Smooth muscle cell of the brain vasculature (primary cell): ENCODE measurements around the gene CDH23.

Experiments
- DNase-seq: peaks from one replicate; pipeline ENCODE4 v3.0.0-alpha.2; 2012; ENCODE audit warnings: low read depth, low spot score

CDH23 gene

DNA sequence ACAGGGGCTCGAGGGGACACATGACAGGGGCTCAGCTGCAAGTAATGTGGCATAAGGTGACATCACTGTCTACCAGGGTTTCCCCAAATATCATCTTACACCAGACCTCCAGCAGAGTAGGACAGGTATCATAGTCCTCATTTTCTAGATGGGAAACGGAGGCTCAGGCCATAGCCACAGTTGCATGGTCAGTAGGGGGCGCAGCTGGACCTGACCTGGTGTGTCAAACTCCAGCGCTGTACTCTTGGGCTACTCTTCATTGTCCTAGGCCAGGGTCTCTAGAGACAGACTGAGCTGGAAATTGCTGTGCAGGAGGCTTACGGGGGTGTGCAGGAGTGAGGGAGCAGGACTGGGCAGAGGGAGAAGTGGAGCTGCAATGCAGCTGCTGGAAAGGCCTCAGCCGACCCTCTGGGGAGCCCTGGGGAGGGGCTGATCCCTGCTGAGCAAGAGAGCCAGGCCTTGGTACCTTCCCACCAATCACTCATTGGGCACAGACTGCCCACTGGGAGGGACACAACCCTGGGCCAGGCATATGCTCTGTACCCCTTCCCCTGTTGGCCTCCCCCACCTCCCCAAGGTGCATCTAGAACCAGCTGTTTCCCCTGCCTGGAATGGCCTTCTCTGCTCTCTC is 89.9 kb downstream of the CDH23 start:
- no peak for DNase-seq

DNA sequence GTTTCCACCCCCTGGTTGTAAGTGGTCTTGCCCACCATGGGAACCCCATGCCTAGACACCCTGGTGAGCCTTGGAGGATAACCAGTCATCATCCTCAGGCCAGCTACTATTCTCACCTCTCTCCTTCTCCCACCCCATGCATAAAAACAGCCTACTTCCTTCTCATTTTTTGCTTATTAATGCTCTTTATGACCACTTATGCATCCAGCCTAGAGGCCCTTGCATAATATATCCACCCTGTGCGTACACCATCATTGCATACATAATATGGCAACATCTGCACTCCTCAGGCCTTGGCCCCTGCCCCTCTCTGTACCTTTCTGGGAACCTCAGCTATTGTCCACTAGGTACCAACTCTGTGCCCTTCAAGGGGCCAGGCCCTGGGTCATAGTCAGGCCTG is 91.0 kb downstream of the CDH23 start:
- no peak for DNase-seq

DNA sequence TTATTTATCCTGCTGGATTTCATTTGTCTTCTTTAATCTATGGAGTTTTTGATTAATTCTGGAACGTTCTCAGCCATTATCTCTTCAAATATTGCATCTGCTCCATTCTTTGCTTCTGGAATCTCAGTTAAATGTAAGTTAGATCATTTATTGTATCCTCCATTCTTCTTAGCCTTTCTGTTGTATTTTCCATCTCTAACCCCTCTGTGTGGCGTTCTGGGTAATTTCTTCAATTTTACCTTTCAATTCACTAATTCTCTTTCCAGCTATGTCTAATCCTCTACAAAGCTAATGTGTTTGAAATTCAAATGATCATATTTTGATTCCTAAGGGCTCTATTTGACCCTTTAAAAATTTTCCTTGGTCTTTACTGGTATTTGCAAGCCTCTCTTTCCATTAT is 92.4 kb downstream of the CDH23 start:
- no peak for DNase-seq

DNA sequence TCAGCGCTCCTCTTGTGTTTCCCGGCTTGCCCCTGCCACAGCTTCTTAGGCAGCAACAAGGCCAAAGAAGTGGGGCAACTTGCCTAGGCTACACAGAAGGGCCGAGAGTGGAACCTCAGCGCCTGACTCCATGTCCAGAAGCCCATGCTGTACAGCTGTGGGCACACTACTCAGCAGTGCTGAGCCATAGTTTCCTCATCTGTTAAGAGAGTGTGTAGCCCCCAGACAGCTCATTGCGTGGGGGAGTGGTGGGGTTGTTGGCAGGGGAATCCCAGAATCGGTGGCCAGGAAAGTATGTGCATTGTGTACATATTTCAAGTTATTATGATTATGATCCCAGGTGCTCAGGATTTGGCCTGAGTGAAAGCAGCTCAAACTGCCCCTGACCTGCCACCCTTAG is 96.2 kb downstream of the CDH23 start:
- no peak for DNase-seq

DNA sequence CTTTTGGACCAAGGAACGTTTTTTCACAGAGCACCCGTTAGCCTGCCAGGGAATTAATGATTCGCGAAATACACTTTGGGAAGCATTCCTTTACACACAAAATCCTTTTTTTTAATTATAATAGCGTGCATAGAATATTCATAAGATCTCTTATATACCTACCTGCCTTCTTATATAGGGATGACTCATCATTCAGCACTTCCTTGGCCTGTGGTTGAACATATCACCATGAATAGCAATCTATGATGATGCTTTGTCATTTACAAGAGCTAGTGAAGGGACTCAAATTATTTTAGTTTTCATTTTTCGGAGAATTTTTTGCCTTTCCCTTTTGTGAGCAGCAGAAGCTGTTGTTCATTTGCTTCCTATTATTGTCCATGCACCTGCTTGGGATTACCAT is 97.0 kb downstream of the CDH23 start:
- DNase-seq: no peak

DNA sequence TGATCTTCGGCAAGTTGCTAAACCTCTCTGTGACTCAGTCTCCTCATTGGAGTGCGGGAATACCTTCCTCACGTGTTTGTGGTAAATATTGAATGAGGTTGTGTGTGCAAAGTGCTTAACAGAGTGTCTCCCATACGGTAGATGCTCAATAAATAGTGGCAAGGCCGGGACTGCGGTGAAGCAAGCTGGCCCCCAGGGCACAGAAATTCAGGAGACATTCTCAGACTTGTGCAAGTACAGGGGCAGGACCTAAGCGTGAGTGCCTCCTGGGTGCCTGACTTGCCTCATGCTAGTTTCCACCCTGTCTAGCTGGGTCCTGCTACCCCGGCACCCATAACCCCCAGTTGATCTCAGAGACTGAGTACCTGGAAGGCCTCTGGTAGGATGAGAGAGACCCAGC is 97.8 kb downstream of the CDH23 start:
- DNase-seq: no peak

DNA sequence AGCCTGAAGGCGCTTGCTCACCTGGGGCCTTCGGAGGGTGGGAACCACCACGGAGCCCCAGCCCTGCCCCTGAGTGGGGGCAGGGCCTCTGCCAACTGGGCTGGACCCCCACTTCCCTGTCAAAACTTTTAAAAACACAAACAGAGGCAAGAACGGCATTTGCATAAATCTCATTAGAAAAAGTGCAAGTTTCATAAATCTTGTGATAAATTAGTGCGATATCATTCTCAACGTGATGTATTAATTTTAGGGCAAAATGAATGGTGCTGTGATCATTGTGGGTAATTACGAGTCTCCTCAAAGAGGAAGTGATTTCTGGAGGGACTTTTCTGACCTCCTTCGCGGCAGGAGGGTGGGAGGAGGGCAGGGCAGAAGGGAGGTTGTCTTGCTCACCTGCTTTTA is 98.3 kb downstream of the CDH23 start:
- DNase-seq: no peak

DNA sequence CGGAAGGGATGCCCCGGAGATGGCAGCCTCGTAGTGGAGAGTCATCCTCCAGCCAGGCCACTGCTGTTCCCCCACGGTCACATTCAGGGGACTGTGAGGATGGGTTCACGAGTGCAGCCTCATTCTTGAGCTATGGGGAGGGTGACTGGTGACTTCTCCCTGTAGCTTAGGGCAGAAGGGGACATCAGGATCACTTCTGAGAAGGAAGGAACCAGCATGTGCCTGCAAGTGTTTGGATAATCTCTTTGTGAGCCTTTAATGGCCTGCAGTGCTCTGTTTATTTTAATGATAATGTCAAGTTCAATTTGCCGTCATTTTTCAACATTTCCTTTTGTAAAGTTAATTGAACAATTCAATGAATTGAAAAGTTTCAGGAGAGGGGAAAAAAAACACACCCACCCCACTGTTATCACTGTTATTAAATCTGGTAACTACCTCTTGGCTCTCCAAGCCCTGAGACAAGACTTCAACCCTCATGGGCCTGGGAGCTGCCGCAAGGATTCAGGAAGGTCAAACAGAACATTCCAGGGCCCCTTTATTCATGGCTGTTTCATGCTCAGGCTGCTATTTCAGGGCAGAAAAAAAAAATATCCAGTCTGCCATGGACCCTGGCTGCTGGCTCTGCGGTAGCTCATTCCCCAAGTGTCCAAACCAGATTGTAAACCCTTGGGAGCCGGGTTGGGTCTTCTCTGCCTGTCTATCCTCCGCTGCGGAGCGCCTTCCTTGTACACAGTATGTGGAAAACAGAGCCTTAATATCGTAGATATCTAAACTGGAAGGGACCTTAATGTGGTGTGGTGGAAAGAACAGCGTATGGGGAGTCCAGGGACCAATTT is 100.4 kb downstream of the CDH23 start:
- no peak for DNase-seq

DNA sequence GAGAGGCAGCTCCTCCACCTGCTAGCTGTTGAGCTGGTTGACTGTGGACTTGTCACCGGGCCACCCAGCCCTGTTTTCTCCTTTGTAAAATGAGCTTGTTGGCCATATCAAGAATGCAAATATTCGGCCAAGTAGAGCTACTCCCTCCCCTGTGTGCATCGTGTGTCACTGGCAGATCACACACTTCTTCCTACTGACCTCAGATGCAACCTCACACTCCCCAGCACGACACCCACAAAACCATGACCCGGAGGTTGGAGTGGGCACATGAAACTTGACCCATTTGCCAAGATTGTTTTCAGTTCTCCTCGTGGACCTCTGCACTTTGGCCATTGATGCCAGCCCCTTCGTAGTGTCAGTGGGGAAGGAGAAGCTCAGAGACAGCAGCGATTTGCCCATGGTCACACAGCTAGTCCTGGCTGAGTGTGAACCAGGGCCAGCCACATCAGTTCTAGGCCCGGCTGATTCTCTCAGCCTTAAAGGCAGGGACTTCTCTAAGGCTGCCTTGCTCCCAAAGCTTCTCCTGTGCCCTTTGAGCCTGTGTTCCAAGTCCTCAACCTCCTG is 101.1 kb downstream of the CDH23 start:
- DNase-seq: no peak

DNA sequence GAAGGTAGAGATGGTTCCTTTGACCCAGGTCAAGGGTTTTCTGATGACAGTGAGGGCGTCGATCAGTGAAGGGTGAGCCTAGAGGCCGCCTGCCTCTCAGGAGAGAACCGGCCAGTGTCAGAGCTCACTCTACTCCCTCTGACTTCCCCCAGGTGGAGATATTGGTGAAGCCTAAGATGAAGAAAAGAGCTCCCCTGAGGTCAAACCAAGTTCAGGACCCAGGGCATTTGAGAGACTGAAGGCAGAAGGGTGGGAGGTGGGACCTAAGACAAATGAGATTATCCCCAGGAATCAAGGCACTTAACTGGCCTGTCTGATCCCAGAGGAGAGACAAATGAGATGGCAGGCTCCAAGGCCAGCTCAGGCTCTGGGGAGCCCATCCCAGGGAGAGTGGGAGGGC is 104.7 kb downstream of the CDH23 start:
- no peak for DNase-seq

DNA sequence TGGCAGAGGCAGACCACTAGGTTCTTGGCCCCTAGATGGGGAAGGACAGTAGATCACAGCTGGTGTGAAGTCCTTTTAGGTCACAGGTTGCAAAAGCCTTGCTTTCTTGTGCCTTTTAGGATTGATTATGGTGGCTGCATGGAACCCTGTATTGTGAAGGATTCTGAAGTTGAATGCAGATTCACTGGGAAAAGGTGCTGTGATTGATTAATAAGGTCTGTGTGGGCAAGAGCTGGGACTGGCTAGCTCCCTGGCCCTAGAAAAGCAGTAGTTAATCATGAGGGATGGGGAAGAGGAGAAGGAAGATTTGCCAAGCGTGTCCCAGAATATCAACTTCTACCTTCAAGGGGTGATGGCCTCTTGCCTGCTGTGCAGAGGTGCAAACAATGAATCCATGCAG is 105.5 kb downstream of the CDH23 start:
- no peak for DNase-seq

DNA sequence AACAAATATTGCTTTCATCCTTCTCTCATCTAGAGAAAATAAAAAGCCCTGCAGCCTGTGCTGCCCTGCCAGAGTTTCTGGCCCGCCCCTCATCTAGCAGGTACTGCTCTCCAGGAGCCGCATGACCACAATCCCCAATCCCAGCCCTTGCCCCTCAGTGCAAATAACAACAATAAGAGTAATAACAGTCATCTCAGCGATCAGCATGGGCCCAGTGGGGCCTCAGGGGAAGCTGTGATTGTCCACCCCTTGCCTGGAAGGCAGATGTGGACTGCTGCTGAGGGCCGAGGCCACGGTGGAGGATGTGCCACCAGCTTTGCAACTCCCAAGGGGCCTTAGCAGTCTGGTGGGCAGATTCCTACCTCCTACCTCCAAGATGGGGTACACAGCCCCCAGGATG is 106.1 kb downstream of the CDH23 start:
- no peak for DNase-seq

DNA sequence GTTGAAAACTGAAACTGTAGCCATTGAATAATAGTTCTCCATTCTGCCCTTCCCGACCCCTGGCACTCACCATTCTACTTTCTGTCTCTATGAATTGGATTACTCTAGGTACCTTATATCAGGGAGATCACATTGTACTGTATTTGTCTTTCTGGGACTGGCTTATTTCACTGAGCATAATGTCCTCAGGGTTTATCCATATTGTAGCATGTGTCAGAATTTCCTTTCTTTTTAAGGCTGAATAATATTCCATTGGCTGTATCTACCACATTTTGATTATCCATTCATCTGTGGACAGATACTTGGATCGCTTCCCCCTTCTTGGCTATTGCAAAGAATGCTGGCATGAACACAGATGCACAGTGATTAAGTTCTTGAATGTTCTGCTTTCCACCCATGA is 107.4 kb downstream of the CDH23 start:
- no peak for DNase-seq

DNA sequence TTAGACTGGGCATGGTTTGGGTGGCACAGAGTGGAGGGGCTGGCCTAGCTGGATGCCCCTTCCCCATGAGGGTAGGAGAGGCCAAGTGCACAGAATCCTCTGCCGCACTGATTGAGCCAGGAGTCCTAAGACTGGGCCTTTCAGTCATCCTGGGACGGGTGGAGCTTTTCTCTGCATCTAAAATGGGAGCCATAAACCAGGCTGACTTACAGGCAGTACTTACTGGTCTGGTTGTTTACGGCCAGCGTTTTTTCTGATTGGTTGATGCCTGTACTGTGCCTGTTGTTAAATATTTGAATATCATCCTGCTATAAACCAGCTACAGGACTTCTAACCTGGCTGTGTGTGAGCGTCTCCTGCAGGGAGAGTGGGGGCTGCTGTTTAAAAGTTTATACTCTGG is 107.8 kb downstream of the CDH23 start:
- no peak for DNase-seq

DNA sequence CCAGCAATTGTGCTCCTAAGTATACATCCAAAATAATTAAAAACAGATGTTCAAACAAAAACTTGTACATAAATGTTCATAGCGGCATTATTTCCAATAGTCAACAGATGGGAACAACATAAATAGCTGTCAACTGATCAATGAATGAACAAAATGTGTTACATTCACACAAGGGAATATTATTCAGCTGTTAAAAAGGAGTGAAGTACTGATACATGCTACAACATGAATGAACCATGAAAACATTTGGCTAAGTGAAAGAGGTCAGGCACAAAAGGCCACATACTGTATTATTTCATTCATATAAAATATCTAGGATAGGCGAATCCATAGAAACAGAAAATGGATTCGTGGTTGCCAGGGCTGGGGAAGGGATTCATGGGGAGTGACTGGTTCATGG is 109.1 kb downstream of the CDH23 start:
- no peak for DNase-seq

DNA sequence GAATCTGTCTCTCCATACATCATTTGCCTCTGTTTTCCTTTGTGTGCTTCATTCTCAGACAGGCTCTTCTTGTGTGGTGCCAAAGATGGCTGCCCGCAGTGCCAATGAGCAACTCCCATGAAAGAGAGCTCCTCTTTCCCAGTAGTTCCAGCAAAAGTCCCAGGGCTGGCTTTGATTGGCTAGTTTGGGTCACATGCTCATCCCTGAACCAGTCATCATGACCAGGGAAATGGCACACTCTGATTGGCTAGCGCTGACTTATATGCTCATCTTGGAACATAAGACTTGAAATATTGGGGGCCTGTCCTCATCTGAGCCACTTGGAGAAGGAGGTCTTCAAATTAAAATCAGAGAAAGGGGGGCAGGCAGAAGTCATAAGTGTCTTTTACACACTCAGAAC is 112.7 kb downstream of the CDH23 start:
- DNase-seq: no peak

DNA sequence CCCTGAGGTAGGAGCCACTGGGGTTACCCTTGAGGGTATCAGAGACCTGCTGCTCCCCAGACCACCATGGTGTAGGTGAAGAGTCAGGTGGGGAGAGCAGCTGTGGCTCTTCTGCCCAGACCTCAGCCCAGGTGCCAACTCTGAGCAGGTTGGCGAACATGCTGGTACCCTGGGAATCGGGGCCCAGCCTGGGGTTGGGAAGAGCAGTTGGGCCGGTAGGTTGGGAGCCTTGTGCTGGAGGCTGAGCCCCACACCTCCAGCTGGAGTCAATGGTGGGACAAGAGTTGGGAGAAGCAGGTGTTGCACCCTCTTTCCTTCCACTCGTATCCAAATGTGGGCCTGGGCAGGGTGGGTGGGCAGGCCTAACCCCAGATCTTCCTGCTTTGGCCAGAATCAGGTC is 114.5 kb downstream of the CDH23 start:
- DNase-seq: no peak

DNA sequence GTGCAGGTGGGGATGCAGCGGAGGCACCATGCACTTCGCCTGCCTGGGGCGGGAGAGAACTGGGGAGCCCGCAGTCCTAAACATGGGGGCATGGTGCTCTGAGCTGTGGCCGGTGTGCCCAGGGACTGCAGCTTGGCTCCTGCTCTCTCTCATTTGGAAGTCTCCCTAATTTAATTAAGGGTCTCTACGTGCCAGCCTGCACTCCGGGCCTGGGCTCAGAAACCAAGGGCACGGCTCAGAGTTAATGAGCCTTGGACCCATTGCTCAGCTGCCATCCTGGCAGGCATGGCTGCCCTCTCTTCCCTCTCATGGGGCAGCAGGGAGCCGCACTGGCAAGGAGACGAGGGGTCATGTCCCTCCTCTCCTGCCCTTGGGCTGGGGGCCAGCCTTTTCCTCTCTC is 115.6 kb downstream of the CDH23 start:
- no peak for DNase-seq

DNA sequence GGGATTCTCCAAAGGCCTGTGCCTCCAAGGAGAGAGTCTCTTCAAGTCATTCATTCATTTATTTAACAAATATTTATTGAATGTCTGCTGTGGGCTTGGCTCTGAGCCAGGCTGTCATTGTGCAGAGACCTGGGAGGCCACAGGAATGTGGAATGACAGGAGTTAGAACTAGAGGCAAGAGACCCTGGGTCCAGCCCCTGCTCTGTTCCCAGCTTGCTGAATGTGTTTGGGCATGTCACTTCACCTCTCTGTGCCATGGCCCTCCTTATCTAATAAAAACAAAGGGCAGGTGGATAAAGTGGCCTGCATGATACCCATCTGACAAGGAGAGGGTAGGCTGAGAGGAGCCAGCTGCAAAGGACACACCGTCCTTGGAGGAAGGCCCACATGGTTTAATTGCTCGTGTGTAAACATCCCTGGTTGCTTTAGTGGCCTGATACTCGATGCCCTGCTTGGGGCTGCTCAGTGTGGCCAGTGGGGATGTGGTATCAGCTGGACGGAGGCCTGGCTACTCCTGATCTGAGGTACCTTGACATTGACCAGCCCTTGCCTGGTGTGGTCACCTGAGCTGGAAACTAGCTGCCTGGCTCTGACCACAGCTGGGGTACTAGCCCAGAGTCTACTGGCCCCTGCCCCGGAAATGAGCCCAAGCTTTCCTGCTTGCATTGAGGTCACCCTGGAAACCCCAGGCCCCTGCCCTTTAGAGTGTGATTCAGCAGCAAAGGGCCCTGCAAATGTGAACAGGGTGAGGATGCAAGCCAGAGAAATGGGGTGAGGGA is 116.2 kb downstream of the CDH23 start:
- no peak for DNase-seq

DNA sequence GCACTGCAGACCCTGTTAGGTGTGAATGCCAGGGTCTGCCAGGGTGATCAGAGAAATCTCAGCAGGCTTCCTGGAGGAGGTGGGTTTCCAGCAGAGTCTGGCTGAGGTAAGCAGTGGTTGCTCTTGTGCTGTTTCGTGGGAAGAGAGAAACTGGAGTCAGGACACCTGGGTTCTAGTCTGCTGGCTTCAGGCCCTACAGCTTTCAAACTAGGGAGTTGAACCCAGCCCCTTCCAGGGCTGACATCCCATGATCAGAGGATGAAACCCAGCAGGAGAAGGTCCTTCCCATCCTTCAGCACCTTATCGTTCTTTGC is 116.8 kb downstream of the CDH23 start:
- DNase-seq: no peak

DNA sequence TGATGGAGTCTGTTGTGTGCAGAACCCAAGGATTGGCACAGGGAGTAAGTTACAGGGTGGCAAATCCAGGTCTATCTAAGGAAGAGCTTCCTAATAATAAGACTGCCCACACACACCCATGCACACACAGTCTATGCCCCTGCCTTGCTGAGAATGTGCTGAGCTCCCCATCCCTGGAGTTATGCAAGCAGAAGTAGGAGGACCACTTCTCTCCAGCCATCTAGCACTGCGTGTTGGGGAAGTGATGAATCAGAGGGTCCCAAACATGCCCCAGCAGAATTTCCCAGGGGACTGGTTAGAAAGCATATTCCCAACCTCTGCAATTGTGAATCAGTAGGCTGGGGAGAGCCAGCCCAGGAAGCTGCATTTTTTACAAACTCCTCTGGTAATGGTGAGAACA is 117.2 kb downstream of the CDH23 start:
- DNase-seq: no peak

DNA sequence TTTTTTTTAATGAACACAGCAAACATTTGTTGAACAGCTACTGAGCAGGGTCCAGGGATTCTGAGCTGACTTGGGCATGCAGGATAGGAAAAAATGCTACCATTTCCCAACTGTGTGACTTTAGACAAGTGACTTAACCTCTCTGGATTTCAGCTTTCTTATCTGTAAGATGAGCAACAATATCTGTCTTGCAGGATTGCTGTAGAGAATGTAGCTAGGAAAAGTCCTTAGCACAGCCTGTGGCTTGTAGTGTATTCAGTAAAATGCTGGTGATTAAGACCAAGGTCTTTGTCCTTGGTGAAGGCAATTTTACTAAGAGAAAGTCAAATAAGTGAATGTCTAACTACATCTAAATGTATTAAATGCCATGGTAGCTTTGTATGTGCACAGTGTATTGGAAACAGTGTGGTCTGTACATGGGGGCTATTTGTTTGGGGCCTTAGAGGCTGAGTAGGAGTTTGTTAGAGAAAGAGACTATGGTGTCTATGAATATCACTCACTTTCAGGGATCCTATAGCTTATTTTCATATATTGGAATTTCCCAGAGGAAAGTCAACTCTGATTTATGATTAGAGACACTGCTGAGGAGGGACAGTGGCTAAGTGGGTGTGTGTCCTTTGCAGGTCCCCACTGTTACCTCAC is 118.9 kb downstream of the CDH23 start:
- no peak for DNase-seq
